ENCODE results near the gene HAPLN3.

GRCh38 chr15:88898736-88899135 lies 3.4 kb upstream of the HAPLN3 start:
- TF ChIP-seq CTCF (IDR thresholded peaks at IDR 0.05) (no peak), EZH2 (IDR thresholded peaks at IDR 0.05) (no peak), EZH2phosphoT487 (IDR thresholded peaks at IDR 0.05) (no peak)
